NT2/D1 (cell line): ENCODE data around the gene CTRB2.

Experiments used
- SUZ12 ChIP-seq: IDR thresholded peaks from 2 replicates; pipeline ENCODE4 v1.6.1; 2011; ENCODE audit not compliant: insufficient read length, insufficient read depth; ENCODE audit errors: extremely low read depth
- YY1 ChIP-seq: IDR thresholded peaks from 2 replicates; pipeline ENCODE4 v1.6.1; 2011; ENCODE audit not compliant: insufficient read length, insufficient read depth

- TF ChIP-seq YY1 (no peak), SUZ12 (no peak)
Measured at GRCh38 chr16:75250089-75250808, 43.3 kb upstream of the CTRB2 start.
